Fibroblast of skin of left quadriceps (primary cell): Measurements from ENCODE around the gene RAD9A.

Experiments
- DNase-seq, 2 experiments: peaks; one replicate each; pipeline ENCODE4 v3.0.0-alpha.2; 2013; ENCODE audit warnings: low read depth in 2 of 2

Gene RAD9A

DNA sequence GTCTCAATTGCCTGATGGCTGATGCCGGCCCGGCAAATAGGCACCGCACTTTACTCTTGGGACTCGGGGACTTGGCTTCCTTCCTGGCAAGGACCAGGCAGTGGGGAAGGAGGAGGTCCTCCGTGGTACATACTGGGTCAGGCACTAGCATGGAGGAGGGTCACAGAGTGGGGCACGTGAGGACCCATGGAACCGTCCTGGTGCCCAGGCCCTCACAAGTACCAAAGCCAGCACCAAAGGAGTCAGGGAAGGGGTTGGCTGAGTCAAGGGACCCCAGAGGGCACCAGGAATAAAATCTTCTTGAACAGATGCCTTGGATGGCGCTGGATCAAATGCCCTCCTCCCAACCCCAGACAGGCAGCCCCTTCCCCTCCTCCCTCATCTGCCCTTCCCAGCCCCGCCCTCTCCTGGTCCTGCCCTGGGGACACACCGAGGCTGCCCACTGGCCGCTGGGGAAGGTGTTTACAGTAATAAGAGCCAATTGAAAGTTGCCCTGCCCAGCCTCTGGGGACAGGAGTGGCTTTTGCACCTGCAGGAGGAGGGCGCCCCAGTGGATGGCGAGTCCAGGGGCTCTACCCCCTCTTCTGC lies 18.1 kb downstream of the RAD9A start:
- no peak for DNase-seq

- no peak for DNase-seq
Measured at GRCh38 chr11:67410369-67410831, 18.6 kb downstream of the RAD9A start.

DNA sequence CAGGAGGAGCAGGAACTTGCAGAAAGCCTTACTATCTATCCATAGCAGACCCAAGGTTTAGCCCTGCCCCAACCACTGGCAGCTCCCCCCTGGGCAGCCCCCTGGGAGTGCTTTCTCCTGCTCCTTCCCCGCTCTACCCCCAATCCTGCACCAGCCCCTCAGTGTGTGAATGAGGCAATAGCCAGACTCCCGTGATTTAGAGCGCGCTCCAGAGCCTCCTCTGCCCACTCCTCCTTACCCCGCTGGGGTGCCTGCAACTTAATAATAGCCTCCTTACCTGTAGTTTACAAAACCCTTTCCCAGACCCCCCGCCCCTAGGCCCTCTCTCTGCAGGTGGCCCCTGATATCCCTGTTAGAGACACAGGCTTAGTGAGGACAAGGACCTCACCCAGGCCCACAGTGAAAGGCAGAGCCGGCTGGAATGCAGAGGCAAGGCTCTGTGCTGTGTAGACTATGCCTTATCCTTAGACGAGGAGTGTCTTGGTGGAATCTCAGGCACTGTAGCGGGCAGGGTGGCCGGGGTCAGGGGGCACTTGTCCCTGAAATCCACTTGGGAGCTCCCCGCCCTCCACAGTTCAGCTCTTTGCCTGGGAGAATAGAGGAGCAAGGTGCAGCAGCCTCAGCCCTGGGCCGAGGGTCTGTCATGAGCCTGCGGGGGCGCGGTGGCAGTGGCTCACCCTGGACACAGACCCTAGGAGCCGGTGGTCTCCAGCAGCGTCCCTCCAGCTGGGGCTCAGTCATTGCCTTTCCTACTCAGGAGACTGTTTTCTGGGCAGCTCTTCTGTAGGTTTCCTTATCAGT lies 19.4 kb downstream of the RAD9A start:
- no peak for DNase-seq

DNA sequence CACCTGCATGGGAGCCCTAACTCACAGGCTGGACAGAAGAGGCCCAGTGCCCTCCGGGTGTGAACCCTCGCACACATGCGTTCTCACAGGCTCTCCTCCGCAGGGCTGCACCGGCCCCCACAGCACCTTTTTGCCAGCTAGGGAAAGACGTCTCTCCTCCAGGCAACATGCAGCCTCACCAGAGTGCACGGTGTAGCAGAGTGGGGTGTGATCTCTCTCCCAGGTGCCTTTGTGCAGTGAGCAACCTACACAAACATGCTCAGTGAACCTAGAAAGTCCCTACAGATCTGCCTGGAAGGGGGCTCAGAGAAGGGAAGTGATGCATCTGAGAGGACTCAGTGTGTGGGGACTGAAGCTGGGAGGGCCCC lies 20.0 kb downstream of the RAD9A start:
- no peak for DNase-seq

GRCh38 chr11:67412495-67413179 lies 20.9 kb downstream of the RAD9A start:
- no peak for DNase-seq

- no peak for DNase-seq
Measured at GRCh38 chr11:67413266-67413849, 21.6 kb downstream of the RAD9A start.

DNA sequence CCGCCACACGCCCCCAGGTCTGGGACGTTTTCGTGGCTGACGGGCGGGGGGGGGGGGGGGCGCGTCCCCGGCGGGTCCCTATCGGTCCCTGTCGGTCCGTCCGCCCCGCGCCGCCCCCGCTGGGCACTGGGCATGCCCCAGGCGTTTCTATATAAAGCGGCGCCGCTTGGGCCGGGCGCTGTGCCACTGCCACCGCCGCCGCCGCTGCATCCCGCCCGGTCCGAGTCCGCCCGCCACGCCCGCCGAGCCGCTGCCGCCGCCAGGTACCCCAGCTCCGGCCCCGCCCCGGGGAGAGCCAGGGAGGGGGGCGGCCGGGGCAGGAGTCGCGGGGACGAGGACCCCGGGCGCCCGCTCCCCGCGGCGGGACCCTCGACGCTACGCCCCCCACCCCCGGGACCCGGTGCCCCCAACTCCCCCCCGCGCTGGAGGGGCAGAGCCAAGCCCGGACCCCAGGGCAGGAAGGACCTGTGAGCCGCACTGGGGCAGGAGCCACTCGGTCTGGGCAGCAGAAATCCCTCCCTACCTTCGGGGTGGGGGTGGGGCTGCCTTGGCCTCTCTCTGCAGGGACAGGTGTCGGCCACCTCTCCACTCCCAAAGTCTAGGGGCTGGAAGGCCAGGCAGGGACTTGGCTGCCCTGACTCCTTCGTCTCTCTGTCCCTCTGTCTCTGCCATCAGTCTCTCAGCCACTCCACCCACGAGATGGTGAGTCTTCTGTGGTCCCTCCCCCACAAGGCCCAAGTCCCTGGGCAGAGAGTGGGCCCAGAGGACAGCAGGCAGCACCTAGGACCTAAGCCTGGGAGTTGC lies 23.9 kb downstream of the RAD9A start, which contains the start of gene CARNS1:
Gene CARNS1 (plus strand): TSS at position 178 of the 804 bp plus-strand sequence. CDS start 522 bp downstream, at position 700.
- no peak for DNase-seq

- no peak for DNase-seq
Measured at GRCh38 chr11:67416416-67417335, 24.9 kb downstream of the RAD9A start.

DNA sequence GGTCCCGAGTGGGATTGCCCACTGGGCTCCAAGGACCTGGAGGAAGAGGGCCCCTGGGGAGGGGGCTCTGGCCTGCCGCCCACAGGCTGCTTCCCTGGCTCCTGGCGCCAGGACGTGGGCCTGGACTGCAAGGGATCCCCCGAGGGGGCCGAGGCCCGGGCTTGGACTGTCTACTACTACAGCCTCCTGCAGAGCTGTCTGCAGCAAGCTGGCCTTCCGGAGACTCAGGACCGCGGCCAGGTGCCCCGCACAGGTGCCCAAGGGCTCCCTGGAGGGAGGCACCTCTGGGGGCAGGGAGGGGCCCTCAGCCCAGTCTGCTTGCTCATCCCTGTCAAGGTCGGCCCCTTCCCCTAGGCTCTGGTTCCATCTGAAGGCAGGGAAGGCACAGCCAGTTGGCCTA lies 25.6 kb downstream of the RAD9A start:
- DNase-seq: no peak

DNA sequence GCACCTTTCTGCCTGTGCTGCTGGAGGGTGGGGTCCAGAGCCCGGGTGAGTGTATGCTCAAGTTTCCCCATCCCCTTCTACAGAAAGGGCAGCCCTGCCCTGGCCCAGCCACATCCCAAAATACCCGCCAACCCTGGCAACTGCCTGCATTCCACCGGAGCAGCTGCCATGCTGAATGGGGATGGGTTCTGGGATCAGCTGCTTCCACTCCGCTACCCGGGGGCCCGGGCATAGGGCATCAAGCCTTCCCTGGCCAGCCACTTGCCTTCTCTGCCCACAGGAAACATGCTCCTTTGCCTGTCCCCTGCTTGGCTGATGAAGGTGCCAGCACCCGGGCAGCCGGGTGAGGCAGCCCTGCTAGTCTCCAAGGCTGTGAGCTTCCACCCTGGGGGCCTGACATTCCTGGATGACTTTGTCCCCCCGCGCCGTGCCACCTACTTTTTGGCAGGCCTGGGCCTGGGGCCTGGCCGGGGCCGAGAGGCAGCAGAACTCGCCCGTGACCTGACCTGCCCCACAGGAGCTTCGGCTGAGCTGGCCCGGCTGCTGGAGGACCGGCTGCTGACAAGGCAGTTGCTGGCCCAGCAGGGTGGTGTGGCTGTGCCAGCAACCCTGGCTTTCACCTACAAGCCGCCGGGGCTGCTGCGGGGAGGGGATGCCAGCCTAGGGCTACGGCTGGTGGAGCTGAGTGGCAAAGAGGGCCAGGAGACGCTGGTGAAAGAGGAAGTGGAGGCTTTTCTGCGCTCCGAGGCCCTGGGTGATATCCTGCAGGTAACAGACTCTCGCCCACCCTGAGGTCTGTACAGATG lies 26.9 kb downstream of the RAD9A start:
- no peak for DNase-seq

DNA sequence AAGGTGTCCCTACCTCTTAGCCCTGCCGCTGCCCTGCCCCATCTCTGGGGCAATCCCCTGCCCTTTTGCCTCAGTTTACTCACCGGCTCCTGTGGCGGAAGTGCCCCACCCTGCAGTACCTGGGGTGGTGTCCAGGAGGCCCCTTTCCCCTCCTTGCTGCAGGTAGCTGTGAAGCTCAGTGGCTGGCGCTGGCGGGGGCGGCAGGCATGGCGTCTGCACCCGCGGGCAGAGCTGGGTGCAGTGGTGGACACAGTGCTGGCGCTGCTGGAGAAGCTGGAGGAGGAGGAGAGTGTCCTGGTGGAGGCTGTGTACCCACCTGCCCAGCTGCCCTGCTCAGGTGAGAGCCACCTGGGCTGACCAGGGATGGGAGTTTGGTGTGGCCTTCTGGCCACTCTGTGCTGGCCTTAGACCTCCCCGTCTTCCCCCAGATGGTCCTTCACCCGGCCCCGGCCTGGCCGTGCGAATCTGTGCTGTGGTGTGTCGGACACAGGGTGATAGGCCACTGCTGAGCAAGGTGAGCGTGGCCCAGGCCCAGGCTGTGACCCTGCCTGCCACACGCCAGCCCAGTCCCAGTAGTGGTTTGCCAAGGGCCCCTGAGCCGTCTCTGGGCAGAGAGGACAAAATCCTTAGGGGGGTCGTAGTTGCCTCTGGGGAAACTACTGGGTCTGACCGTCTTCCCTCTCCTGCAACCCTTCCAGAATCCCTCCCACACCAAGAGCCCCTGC lies 27.7 kb downstream of the RAD9A start:
- DNase-seq: no peak

- no peak for DNase-seq
Measured at GRCh38 chr11:67420147-67420645, 28.4 kb downstream of the RAD9A start.

GRCh38 chr11:67420646-67421429 lies 29.1 kb downstream of the RAD9A start:
- DNase-seq: peak; percentile 78

DNA sequence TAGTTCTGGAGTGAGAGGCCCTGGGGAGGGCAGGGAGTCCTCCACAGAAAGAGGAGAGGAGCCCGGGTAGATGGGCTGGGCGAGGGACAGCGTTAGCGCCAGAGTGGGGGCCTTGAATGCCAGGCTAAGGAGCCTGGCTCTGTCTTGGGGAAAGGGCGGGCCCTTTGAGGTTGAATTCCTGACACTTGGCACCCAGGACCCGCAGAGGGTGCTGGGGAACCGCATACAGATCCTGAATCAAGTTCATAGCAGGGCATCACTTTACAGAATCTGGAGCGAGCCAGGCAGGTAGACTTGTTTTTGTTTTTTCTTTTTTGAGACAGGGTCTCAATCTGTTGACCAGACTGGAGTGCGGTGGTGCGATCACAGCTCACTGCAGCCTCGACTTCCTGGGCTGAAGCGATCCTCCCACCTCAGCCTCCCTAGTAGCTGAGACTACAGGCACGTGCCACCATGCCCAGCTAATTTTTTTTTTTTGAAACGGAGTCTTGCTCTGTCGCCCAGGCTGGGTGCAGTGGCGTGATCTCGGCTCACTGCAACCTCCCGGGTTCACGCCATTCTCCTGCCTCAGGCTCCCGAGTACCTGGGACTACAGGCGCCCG lies 29.7 kb downstream of the RAD9A start:
- DNase-seq: no peak

GRCh38 chr11:67422891-67423290 lies 31.1 kb downstream of the RAD9A start:
- DNase-seq: no peak

GRCh38 chr11:67423466-67423865 lies 31.7 kb downstream of the RAD9A start:
- no peak for DNase-seq

GRCh38 chr11:67423891-67424613 lies 32.3 kb downstream of the RAD9A start:
- DNase-seq: no peak
